Fibroblast of lung (primary cell): ENCODE data around the gene TRIM34. TPM values are rescaled to one million over a fixed set of nuclear protein-coding genes. Genes with fewer than 3 reads are reported as not detected.
"Not testable (repeated sequence)": the region's sequence is repeated elsewhere in the genome, so short reads cannot be mapped to it uniquely, and the experiment has no call there.

Source experiments
- DNase-seq, 2 donors: peaks; one replicate each; pipeline versions ENCODE4 v3.0.0 to v3.0.0-alpha.2; 2010; ENCODE audit warnings: low read depth in 2 of 2
- H2AFZ ChIP-seq: 2 replicates; pipeline ENCODE4 v1.5.1; 2012; ENCODE audit warnings: low read length, control low read depth, inconsistent platforms
- H3K27ac ChIP-seq: 2 replicates; pipeline ENCODE4 v1.5.1; 2011; ENCODE audit warnings: low read length, control low read depth; ENCODE audit not compliant: insufficient read depth
- H3K27me3 ChIP-seq: 2 replicates; pipeline ENCODE4 v1.5.1; 2011; ENCODE audit warnings: mild to moderate bottlenecking, low read length; ENCODE audit not compliant: control insufficient read depth, insufficient read depth
- H3K36me3 ChIP-seq: 2 replicates; pipeline ENCODE4 v1.5.1; 2011; ENCODE audit warnings: low read length; ENCODE audit not compliant: control insufficient read depth, insufficient read depth
- H3K4me1 ChIP-seq: 2 replicates; pipeline ENCODE4 v1.5.1; 2011; ENCODE audit warnings: low read length; ENCODE audit not compliant: control insufficient read depth, insufficient read depth; ENCODE audit errors: extremely low read depth
- H3K4me2 ChIP-seq: 2 replicates; pipeline ENCODE4 v1.5.1; 2011; ENCODE audit warnings: low read length, control low read depth; ENCODE audit not compliant: insufficient read depth; ENCODE audit errors: extremely low read depth
- H3K4me3 ChIP-seq, 4 experiments: fragments of 200-600 bp in 1 of 4; sonication (generic) in 1 of 4; replicated peaks in 1 of 4; 2 replicates each; pipeline ENCODE4 v1.5.1; 2011 to 2016; ENCODE audit warnings: low read length in 4 of 4, low read depth in 3 of 4, mild to moderate bottlenecking in 3 of 4, control low read depth in 2 of 4, inconsistent platforms in 1 of 4, mixed read lengths in 1 of 4; ENCODE audit not compliant: insufficient read depth in 1 of 4; ENCODE audit errors: control extremely low read depth in 1 of 4
- H3K79me2 ChIP-seq: 2 replicates; pipeline ENCODE4 v1.5.1; 2012; ENCODE audit warnings: mild to moderate bottlenecking, low read length, inconsistent platforms; ENCODE audit not compliant: control insufficient read depth, insufficient read depth
- H3K9ac ChIP-seq: 2 replicates; pipeline ENCODE4 v1.5.1; 2011; ENCODE audit warnings: mild to moderate bottlenecking, low read length, control low read depth; ENCODE audit not compliant: insufficient read depth
- H3K9me3 ChIP-seq: 2 replicates; pipeline ENCODE4 v1.5.1; 2012; ENCODE audit warnings: low read depth, low read length; ENCODE audit not compliant: control insufficient read depth, insufficient read depth
- H4K20me1 ChIP-seq: 2 replicates; pipeline ENCODE4 v1.5.1; 2011; ENCODE audit warnings: low read length; ENCODE audit not compliant: control insufficient read depth, insufficient read depth; ENCODE audit errors: extremely low read depth
- EZH2 ChIP-seq: IDR thresholded peaks from 2 replicates; pipeline ENCODE4 v1.5.1; 2012; ENCODE audit warnings: low read length, control low read depth, mild to moderate bottlenecking; ENCODE audit errors: missing control alignments
- polyA plus RNA-seq, 2 donors: library from polyadenylated mRNA; depleted of rRNA in 1 of 2; stranded (reverse) in 1 of 2; unstranded in 1 of 2; fragments of >200 nt; gene quantifications; 2 replicates each; pipeline ENCODE4 v1.2.1, GENCODE V29; 2011 to 2012; ENCODE audit warnings: missing spikeins in 1 of 2
- total RNA-seq: library from RNA; depleted of rRNA; stranded (reverse); fragments of >200 nt; gene quantifications from 2 replicates; pipeline ENCODE4 v1.2.1, GENCODE V29; 2014
- TF ChIP-seq, protein P1 (sequence below), 2 donors: IDR thresholded peaks in 1 of 2; conservative IDR thresholded peaks in 1 of 2; 1 replicate in 1 of 2; 2 replicates in 1 of 2; pipeline ENCODE4 v1.5.1; 2011 to 2012; ENCODE audit warnings: low read length in 2 of 2, control low read depth in 1 of 2, inconsistent platforms in 1 of 2, low read depth in 1 of 2, mild to moderate bottlenecking in 1 of 2

Gene TRIM34
- total and polyA plus RNA-seq, 2 donors (not counting 1 experiment from before 2014, with no cell fraction given): 17.8 to 18.5 TPM

DNA sequence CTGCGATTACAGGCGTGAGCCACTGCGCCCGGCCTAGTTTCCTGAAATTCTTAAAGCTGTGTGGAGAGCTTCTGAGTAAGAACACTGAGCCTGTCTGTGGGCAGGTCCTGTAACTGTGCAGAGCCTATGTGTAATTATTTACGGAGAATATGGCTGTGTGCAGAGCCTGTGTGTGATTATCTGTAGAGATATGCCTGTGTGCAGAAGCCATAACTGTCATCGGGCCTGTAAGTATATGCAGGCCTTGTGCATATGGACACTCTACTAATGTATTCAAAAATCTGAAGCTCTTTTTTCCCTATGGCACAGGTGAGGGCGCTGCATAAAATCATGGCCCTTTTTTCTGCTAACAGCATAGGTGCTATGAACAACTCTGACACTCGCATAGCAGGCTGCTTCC, 44.2 kb upstream of the TRIM34 start, which contains the start of gene OR52B6:
Gene OR52B6, plus strand, starts transcription at position 301 of the 400 bp plus-strand sequence. Its CDS starts 0 bp downstream, at position 301.
- no peaks in the 10 kb centered on the region for H3K27me3 ChIP-seq
- no peak within 1 kb of the TSS for H3K9ac ChIP-seq
- TF ChIP-seq, protein P1, sequence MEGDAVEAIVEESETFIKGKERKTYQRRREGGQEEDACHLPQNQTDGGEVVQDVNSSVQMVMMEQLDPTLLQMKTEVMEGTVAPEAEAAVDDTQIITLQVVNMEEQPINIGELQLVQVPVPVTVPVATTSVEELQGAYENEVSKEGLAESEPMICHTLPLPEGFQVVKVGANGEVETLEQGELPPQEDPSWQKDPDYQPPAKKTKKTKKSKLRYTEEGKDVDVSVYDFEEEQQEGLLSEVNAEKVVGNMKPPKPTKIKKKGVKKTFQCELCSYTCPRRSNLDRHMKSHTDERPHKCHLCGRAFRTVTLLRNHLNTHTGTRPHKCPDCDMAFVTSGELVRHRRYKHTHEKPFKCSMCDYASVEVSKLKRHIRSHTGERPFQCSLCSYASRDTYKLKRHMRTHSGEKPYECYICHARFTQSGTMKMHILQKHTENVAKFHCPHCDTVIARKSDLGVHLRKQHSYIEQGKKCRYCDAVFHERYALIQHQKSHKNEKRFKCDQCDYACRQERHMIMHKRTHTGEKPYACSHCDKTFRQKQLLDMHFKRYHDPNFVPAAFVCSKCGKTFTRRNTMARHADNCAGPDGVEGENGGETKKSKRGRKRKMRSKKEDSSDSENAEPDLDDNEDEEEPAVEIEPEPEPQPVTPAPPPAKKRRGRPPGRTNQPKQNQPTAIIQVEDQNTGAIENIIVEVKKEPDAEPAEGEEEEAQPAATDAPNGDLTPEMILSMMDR (conservative IDR thresholded peaks at IDR 0.05 in 1 of 2, IDR thresholded peaks at IDR 0.05 in 1 of 2; ENCODE audit: low read depth in 1 of 2, low read length in 2 of 2): no peak
- no peak for TF ChIP-seq EZH2
- no peak within 1 kb of the TSS for H2AFZ ChIP-seq
- H3K4me2 ChIP-seq: no peak within 1 kb of the TSS
- H3K4me3 ChIP-seq: no peak within 1 kb of the TSS
- H4K20me1 ChIP-seq: no peaks in the 10 kb centered on the region
- H3K9me3 ChIP-seq: no peaks in the 10 kb centered on the region
- H3K27ac ChIP-seq: no peak within 1 kb of the TSS
- H3K4me1 ChIP-seq: no peaks in the 10 kb centered on the region
- no peaks in the 10 kb centered on the region for H3K79me2 ChIP-seq
- H3K36me3 ChIP-seq: no peaks in the 10 kb centered on the region
- no peak for DNase-seq

DNA sequence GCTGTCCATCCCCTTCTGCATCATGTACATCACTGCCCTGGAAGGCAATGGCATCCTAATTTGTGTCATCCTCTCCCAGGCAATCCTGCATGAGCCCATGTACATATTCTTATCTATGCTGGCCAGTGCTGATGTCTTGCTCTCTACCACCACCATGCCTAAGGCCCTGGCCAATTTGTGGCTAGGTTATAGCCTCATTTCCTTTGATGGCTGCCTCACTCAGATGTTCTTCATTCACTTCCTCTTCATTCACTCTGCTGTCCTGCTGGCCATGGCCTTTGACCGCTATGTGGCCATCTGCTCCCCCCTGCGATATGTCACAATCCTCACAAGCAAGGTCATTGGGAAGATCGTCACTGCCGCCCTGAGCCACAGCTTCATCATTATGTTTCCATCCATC, 43.8 kb upstream of the TRIM34 start:
- Histone ChIP-seq H3K27me3 (no peaks in the 10 kb centered on the region), H3K4me2 (no peak overlapping the region), H3K79me2 (no peaks in the 10 kb centered on the region), H3K9me3 (no peaks in the 10 kb centered on the region), H3K4me3 (no peak overlapping the region), H3K36me3 (no peaks in the 10 kb centered on the region), H3K27ac (no peak overlapping the region), H3K9ac (no peak overlapping the region), H4K20me1 (no peaks in the 10 kb centered on the region), H2AFZ (no peak overlapping the region), H3K4me1 (no peaks in the 10 kb centered on the region)
- TF ChIP-seq, protein P1 (conservative IDR thresholded peaks at IDR 0.05 in 1 of 2, IDR thresholded peaks at IDR 0.05 in 1 of 2; ENCODE audit: low read depth in 1 of 2, low read length in 2 of 2): no peak
- TF ChIP-seq EZH2: no peak
- DNase-seq: no peak

DNA sequence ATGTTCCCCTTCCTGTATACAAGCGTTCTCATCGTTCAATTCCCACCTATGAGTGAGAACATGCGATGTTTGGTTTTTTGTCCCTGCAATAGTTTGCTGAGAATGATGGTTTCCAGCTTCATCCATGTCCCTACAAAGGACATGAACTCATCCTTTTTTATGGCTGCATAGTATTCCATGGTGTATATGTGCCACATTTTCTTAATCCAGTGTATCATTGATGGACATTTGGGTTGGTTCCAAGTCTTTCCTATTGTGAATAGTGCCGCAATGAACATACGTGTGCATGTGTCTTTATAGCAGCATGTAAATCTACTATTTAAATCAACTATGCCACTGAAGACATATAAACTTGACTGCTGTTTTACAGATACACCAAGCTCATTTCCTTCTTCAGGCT, 40.3 kb upstream of the TRIM34 start:
- H2AFZ ChIP-seq, H3K4me3 ChIP-seq, H3K79me2 ChIP-seq, H3K9me3 ChIP-seq, H3K9ac ChIP-seq, H3K4me2 ChIP-seq, H4K20me1 ChIP-seq, DNase-seq, H3K27me3 ChIP-seq, H3K4me1 ChIP-seq, H3K27ac ChIP-seq, H3K36me3 ChIP-seq: not testable (repeated sequence)

DNA sequence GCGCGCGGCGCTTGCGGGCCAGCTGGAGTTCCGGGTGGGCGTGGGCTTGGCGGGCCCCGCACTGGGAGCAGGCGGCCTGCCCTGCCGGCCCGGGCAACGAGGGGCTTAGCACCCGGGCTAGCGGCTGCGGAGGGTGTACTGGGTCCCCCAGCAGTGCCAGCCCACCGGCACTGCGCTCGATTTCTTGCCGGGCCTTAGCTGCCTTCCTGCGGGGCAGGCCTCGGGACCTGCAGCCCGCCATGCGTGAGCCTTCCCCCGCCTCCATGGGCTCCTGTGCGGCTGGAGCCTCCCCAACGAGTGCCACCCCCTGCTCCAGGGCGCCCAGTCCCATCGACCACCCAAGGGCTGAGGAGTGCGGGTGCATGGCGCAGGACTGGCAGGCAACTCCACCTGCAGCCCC, 34.9 kb upstream of the TRIM34 start:
- not testable (repeated sequence) for H3K36me3 ChIP-seq, DNase-seq, H3K4me3 ChIP-seq, H3K9ac ChIP-seq, H2AFZ ChIP-seq, H3K9me3 ChIP-seq, H3K79me2 ChIP-seq, H3K4me2 ChIP-seq, H4K20me1 ChIP-seq, H3K4me1 ChIP-seq, H3K27me3 ChIP-seq, H3K27ac ChIP-seq
